ENCODE data around the gene TMEM121.
A peak's percentile ranks its signal among the peaks of the same experiment; 100 is the strongest.
"Not testable (repeated sequence)": the region's sequence is repeated elsewhere in the genome, so short reads cannot be mapped to it uniquely, and the experiment has no call there.

The TMEM121 gene

GRCh38 chr14:105533811-105534498, 7.6 kb downstream of the TMEM121 start:
- DNase-seq: no peak
- H3K9me3 Mint-ChIP-seq: no peaks in the 10 kb centered on the region
- CTCF ChIA-PET: interaction anchor here (1.9 to 2.1 kb wide), 3 partner anchors 10 to 163 kb away, joined by 5 to 8 read pairs (median 6); no protein-coding TSS in a partner anchor
- H3K4me3 Mint-ChIP-seq: no peak overlapping the region
- H3K27ac Mint-ChIP-seq: no peak overlapping the region
- peaks cover 17% of the 10 kb centered on the region for H3K4me1 Mint-ChIP-seq
- H3K27me3 Mint-ChIP-seq: peaks cover 49% of the 10 kb centered on the region
- no peaks in the 10 kb centered on the region for H3K36me3 Mint-ChIP-seq

GRCh38 chr14:105534586-105534985, 8.2 kb downstream of the TMEM121 start:
- Mint-ChIP-seq H3K4me1 (peaks cover 13% of the 10 kb centered on the region), H3K9me3 (no peaks in the 10 kb centered on the region), H3K27me3 (peaks cover 49% of the 10 kb centered on the region), H3K36me3 (no peaks in the 10 kb centered on the region), H3K27ac (no peak overlapping the region), H3K4me3 (no peak overlapping the region)
- CTCF ChIA-PET: no interaction called here
- DNase-seq: no peak

DNA sequence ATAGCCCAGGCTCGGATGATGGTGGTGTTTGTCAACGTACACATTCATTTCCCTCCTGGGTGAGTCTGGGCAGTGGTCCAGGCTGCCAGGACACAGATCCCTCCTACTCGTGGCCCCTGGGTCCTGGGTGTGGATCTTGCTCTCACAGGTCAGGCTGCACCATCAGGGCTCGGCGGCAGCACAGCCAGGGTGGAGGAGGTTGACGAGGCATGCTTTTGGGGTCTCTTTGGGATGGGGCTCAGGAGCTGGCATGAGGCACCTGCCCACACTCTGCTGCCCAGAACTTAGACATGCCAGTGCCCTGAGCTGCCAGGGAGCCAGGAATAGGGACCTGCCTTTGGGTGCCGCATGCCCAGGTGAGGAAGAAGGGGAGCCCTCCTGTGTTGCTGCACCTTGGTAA, 9.7 kb downstream of the TMEM121 start:
- Mint-ChIP-seq H3K27me3 (peaks cover 47% of the 10 kb centered on the region), H3K9me3 (no peaks in the 10 kb centered on the region), H3K36me3 (no peaks in the 10 kb centered on the region), H3K4me3 (no peak overlapping the region), H3K4me1 (peaks cover 2% of the 10 kb centered on the region), H3K27ac (no peak overlapping the region)
- no peak for DNase-seq
- CTCF ChIA-PET: interaction anchor here (1.5 kb wide), 1 partner anchor 166 kb away, joined by 6 read pairs; no protein-coding TSS in a partner anchor

GRCh38 chr14:105536691-105537579, 10.6 kb downstream of the TMEM121 start:
- peaks cover 2% of the 10 kb centered on the region for H3K4me1 Mint-ChIP-seq
- H3K36me3 Mint-ChIP-seq: no peaks in the 10 kb centered on the region
- no peak overlapping the region for H3K4me3 Mint-ChIP-seq
- H3K9me3 Mint-ChIP-seq: no peaks in the 10 kb centered on the region
- CTCF ChIA-PET: interaction anchor here (0.8 to 1.5 kb wide), 4 partner anchors 13 to 166 kb away, joined by 3 to 6 read pairs (median 4); no protein-coding TSS in a partner anchor
- H3K27me3 Mint-ChIP-seq: peaks cover 56% of the 10 kb centered on the region
- DNase-seq: no peak
- no peak overlapping the region for H3K27ac Mint-ChIP-seq

GRCh38 chr14:105537580-105538474, 11.4 kb downstream of the TMEM121 start:
- no peaks in the 10 kb centered on the region for H3K4me1 Mint-ChIP-seq
- H3K36me3 Mint-ChIP-seq: no peaks in the 10 kb centered on the region
- no peak overlapping the region for H3K4me3 Mint-ChIP-seq
- H3K27ac Mint-ChIP-seq: no peak overlapping the region
- H3K9me3 Mint-ChIP-seq: no peaks in the 10 kb centered on the region
- CTCF ChIA-PET: interaction anchor here (0.6 to 1.5 kb wide), 5 partner anchors 12 to 187 kb away, joined by 3 to 6 read pairs (median 3); no protein-coding TSS in a partner anchor
- peak; percentile 78 for DNase-seq
- peaks cover 61% of the 10 kb centered on the region for H3K27me3 Mint-ChIP-seq

GRCh38 chr14:105538481-105539049, 12.2 kb downstream of the TMEM121 start:
- no peak overlapping the region for H3K27ac Mint-ChIP-seq
- no peak for DNase-seq
- no peaks in the 10 kb centered on the region for H3K9me3 Mint-ChIP-seq
- CTCF ChIA-PET: interaction anchor here (0.6 to 0.8 kb wide), 2 partner anchors 31 to 188 kb away, joined by 3 read pairs; no protein-coding TSS in a partner anchor
- no peaks in the 10 kb centered on the region for H3K36me3 Mint-ChIP-seq
- H3K4me3 Mint-ChIP-seq: no peak overlapping the region
- H3K4me1 Mint-ChIP-seq: no peaks in the 10 kb centered on the region
- H3K27me3 Mint-ChIP-seq: peaks cover 59% of the 10 kb centered on the region

DNA sequence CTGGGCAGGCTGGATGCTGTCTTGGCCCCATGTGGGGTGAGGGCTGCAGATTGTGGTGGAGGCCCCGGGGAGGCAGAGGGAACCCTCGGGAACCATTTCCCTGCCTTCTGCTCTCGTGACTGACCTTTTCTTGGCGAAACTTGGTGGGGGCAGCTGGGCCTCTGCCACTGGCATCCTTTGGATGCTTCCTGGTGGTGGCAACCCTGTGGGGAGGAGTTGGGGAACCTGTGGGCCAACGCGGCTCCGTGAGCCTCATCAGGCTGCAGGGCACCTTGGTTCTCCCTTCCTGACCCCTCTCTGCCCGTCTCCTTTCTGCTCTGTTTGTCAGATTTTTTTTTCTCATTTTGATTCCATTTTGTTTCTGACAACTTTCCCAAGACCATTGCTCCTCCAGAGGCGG, 14.4 kb downstream of the TMEM121 start:
- CTCF ChIA-PET: no interaction called here
- no peak for DNase-seq

DNA sequence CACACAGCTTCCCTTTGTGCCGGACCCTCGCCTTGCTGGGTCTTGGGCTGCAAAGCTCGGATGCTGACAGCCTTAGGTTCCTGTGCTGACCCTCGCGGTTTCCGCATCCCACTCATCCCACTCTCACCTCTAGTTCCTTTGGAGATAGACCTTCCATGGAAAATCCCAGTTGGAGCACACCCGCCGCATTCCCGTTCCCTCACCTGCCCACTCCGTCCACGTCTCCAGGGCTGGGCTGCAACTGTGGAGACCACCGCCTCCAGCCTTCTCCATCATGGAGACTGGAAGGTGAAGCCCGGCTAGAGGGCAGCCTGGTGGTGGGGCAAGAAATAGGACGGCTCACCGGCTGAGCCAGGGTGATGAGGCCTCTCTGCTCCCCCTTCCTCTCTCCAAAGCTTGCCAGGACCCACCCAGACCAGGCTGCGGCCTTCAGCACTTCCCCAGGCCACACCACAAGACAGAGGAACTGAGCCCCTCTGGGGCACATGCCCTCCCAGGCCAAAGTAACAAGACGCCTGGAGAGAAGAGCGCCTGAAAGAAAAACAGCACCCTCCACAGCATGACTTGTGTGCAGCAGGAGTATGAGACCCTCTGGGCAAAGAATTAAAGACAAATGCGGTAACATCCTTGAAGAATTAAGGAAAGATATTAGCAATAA, 15.0 kb downstream of the TMEM121 start:
- no peak overlapping the region for H3K27ac Mint-ChIP-seq
- DNase-seq: no peak

More for the DNA sequence above, 14.4 kb downstream of the TMEM121 start:
- Mint-ChIP-seq H3K4me1 (no peaks in the 10 kb centered on the region), H3K36me3 (no peaks in the 10 kb centered on the region), H3K27me3 (peaks cover 55% of the 10 kb centered on the region), H3K27ac (no peak overlapping the region), H3K4me3 (no peak overlapping the region), H3K9me3 (no peaks in the 10 kb centered on the region)

DNA sequence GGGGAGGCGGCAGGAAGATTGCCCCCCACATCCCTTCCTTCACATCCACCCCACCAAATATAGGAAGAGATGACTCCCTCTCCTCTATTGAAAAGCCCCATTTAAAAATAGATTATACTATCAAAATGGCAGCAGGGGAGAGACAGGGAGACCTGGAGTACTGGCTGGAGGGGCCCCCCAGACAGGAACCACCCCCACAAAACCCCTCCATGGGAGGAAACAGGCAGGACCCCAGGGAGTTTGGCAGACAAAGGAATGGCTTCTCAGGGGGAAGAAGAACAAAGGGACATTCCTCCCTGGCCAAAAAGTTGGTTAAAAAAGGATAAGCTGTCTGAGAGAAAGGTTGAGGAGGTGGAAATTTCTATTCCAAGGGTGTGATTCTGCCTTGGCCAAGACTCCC, 19.3 kb downstream of the TMEM121 start:
- peaks cover 20% of the 10 kb centered on the region for H3K27me3 Mint-ChIP-seq
- DNase-seq, H3K4me3 Mint-ChIP-seq, H3K27ac Mint-ChIP-seq, H3K36me3 Mint-ChIP-seq, CTCF ChIA-PET, H3K9me3 Mint-ChIP-seq, H3K4me1 Mint-ChIP-seq: not testable (repeated sequence)

More for the DNA sequence above, 15.0 kb downstream of the TMEM121 start:
- H3K27me3 Mint-ChIP-seq: peaks cover 51% of the 10 kb centered on the region
- CTCF ChIA-PET: no interaction called here
- no peak overlapping the region for H3K4me3 Mint-ChIP-seq
- H3K9me3 Mint-ChIP-seq: no peaks in the 10 kb centered on the region
- H3K4me1 Mint-ChIP-seq: no peaks in the 10 kb centered on the region
- H3K36me3 Mint-ChIP-seq: no peaks in the 10 kb centered on the region

GRCh38 chr14:105546410-105546809, 20.0 kb downstream of the TMEM121 start:
- CTCF ChIA-PET: not testable (repeated sequence)

DNA sequence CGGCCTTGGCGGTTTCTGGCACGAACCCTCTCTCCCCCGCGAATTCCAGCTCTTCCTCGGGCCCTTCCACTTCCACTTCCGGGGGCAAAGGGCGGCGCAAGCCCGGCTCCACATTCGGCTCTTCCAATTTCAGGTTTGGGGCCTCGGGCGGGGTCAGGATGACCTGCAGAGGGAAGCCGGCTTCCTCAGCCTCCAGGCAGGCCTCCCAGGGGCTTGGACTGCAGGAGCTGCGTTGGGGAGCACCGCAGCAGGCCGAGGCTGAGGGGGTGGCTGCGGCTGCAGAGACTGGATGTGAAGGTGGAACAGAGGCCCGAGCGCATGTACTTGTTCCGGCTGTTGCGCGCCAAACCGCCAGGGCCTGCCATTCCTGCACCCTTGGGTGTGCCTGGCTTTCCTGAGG, 20.7 kb downstream of the TMEM121 start:
- H3K4me3 Mint-ChIP-seq, H3K9me3 Mint-ChIP-seq, H3K27me3 Mint-ChIP-seq, CTCF ChIA-PET, H3K4me1 Mint-ChIP-seq, H3K36me3 Mint-ChIP-seq, H3K27ac Mint-ChIP-seq, DNase-seq: not testable (repeated sequence)

More at GRCh38 chr14:105546410-105546809, 20.0 kb downstream of the TMEM121 start:
- not testable (repeated sequence) for H3K4me1 Mint-ChIP-seq, DNase-seq, H3K9me3 Mint-ChIP-seq, H3K27ac Mint-ChIP-seq, H3K4me3 Mint-ChIP-seq, H3K36me3 Mint-ChIP-seq
- peaks cover 15% of the 10 kb centered on the region for H3K27me3 Mint-ChIP-seq

DNA sequence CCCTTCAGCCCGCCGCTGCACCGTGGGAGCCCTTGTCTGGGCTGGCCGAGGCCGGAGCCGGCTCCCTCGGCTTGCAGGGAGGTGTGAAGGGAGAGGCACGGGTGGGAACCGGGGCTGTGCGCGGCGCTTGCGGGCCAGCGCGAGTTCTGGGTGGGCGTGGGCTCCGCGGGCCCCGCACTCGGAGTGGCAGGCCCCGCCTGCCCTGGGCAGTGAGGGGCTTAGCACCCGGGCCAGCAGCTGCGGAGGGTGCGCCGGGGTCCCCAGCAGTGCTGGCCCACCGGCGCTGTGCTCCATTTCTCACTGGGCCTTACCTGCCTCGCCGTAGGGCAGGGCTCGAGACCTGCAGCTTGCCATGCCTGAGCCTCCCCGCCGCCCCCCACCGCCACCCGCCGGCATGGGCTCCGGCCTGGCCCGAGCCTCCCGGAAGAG, 21.4 kb downstream of the TMEM121 start:
- no peak for DNase-seq
- no peak overlapping the region for H3K27ac Mint-ChIP-seq
- no peaks in the 10 kb centered on the region for H3K4me1 Mint-ChIP-seq
- H3K4me3 Mint-ChIP-seq: no peak overlapping the region
- CTCF ChIA-PET: interaction anchor here (0.7 to 1.2 kb wide), 2 partner anchors 9 to 196 kb away, joined by 3 read pairs; no protein-coding TSS in a partner anchor
- H3K27me3 Mint-ChIP-seq: peaks cover 5% of the 10 kb centered on the region
- no peaks in the 10 kb centered on the region for H3K36me3 Mint-ChIP-seq
- H3K9me3 Mint-ChIP-seq: peaks cover 5% of the 10 kb centered on the region

DNA sequence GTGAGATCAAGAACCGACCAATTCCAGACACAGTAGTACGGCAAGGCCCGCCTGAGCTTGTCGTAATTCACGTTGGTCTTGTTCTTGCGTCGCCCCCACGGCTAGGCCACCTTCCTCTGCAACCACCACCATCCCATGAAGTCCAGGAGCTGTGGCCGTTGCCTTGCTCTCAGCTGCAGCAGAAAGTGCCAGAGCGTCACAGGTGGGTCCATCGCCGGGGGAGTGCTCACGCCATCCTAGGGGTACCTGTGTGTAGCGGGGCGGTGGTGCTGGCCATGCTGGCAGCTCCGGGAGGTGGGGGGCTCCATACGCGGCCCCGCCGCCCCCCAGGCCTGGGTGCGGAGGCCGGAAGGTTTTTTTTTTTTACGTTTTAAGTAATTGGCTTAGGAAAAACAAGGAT, 23.1 kb downstream of the TMEM121 start:
- no peaks in the 10 kb centered on the region for H3K36me3 Mint-ChIP-seq
- DNase-seq: no peak
- peaks cover 5% of the 10 kb centered on the region for H3K9me3 Mint-ChIP-seq
- CTCF ChIA-PET: interaction anchor here (1.4 kb wide), 1 partner anchor 12 kb away, joined by 4 read pairs; no protein-coding TSS in a partner anchor
- H3K27ac Mint-ChIP-seq: no peak overlapping the region
- H3K4me1 Mint-ChIP-seq: no peaks in the 10 kb centered on the region
- peaks cover 5% of the 10 kb centered on the region for H3K27me3 Mint-ChIP-seq
- H3K4me3 Mint-ChIP-seq: no peak overlapping the region
